PC-3 (cell line): Measurements from ENCODE around the gene HTR3B. TPM values are rescaled to one million over a fixed set of nuclear protein-coding genes. Genes with fewer than 3 reads are reported as not detected.

Experiments used
- ATAC-seq: fragments of 200-7000 bp; cut with Tn5 transposase; 2 replicates; pipeline ENCODE4 v1.9.1; 2020; ENCODE audit warnings: mild to moderate bottlenecking, moderate library complexity
- Bru-seq: library from RNA; stranded (reverse); fragments of 400-500 nt; gene quantifications from one replicate; lab custom pipeline; 2021; lab: Mats Ljungman, UMichigan
- BruChase-seq, 2 experiments: library from RNA; stranded (reverse); fragments of 400-500 nt; gene quantifications; one replicate each; lab custom pipeline; 2021; lab: Mats Ljungman, UMichigan
- BruUV-seq: library from RNA; stranded (reverse); fragments of 400-500 nt; replicated peaks from 2 replicates; lab custom pipeline; 2021; lab: Mats Ljungman, UMichigan
- CTCF ChIA-PET: fragments of 300-600 bp; sonication (Branson Sonifier 250); formaldehyde crosslinking; loops from one replicate; lab custom pipeline; 2022; ENCODE audit warnings: antibody characterized with exemption; lab: Charles Lee
- POLR2A ChIA-PET: fragments of 300-600 bp; sonication (Branson Sonifier 250); formaldehyde crosslinking; loops from one replicate; lab custom pipeline; 2022; ENCODE audit warnings: antibody characterized with exemption; ENCODE audit not compliant: unreplicated experiment; lab: Charles Lee
- DNase-seq: peaks from one replicate; pipeline ENCODE4 v3.0.0-alpha.2; 2015
- H2AFZ ChIP-seq: fragments of 300-600 bp; sonication (generic); 2 replicates; pipeline ENCODE4 v1.6.0; 2016; ENCODE audit warnings: antibody characterized with exemption, low read length
- H3F3A ChIP-seq: fragments of 300-600 bp; sonication (generic); one replicate; pipeline ENCODE4 v1.6.0; 2017; ENCODE audit warnings: antibody characterized with exemption, low read length, control low read depth, mild to moderate bottlenecking; ENCODE audit not compliant: unreplicated experiment
- H3K27ac ChIP-seq: fragments of 300-600 bp; sonication (generic); 2 replicates; pipeline ENCODE4 v1.5.1; 2016; ENCODE audit warnings: mild to moderate bottlenecking, low read length
- H3K27me3 ChIP-seq: fragments of 300-600 bp; sonication (generic); 2 replicates; pipeline ENCODE4 v1.6.1; 2016; ENCODE audit warnings: low read length, mixed read lengths
- H3K36me3 ChIP-seq: fragments of 300-600 bp; sonication (generic); 2 replicates; pipeline ENCODE4 v1.6.1; 2016; ENCODE audit warnings: low read depth, mixed run types, low read length, mixed read lengths
- H3K4me1 ChIP-seq: fragments of 300-600 bp; sonication (generic); 2 replicates; pipeline ENCODE4 v1.5.1; 2016; ENCODE audit warnings: low read length; ENCODE audit not compliant: insufficient read depth
- H3K4me2 ChIP-seq: fragments of 300-600 bp; sonication (generic); 2 replicates; pipeline ENCODE4 v1.6.0; 2016; ENCODE audit warnings: low read length
- H3K4me3 ChIP-seq: fragments of 300-600 bp; sonication (generic); 2 replicates; pipeline ENCODE4 v1.5.1; 2016; ENCODE audit warnings: mild to moderate bottlenecking, low read length, mixed read lengths
- H3K79me2 ChIP-seq: fragments of 300-600 bp; sonication (generic); 2 replicates; pipeline ENCODE4 v1.6.1; 2017; ENCODE audit warnings: low read length, mixed read lengths
- H3K9ac ChIP-seq: fragments of 300-600 bp; sonication (generic); 2 replicates; pipeline ENCODE4 v1.6.0; 2016; ENCODE audit warnings: mild to moderate bottlenecking, low read length
- H3K9me2 ChIP-seq: fragments of 300-600 bp; sonication (generic); replicated peaks from 2 replicates; pipeline ENCODE4 v1.6.1; 2016; ENCODE audit warnings: mixed run types, low read length, mixed read lengths
- H3K9me3 ChIP-seq: fragments of 300-600 bp; sonication (generic); 2 replicates; pipeline ENCODE4 v1.6.1; 2016; ENCODE audit warnings: low read length, mixed read lengths
- H4K20me1 ChIP-seq: fragments of 300-600 bp; sonication (generic); 2 replicates; pipeline ENCODE4 v1.6.1; 2016; ENCODE audit warnings: low read length, mixed read lengths
- CTCF ChIP-seq: fragments of 300-600 bp; sonication (generic); conservative IDR thresholded peaks from 2 replicates; pipeline ENCODE4 v1.5.1; 2017; ENCODE audit warnings: antibody characterized with exemption, low read depth, mild to moderate bottlenecking, low read length
- EZH2 ChIP-seq: fragments of 300-600 bp; sonication (generic); IDR thresholded peaks from one replicate; pipeline ENCODE4 v1.6.1; 2017; ENCODE audit warnings: antibody characterized with exemption, mild to moderate bottlenecking, low read length; ENCODE audit not compliant: unreplicated experiment
- EZH2phosphoT487 ChIP-seq: fragments of 300-600 bp; sonication (generic); IDR thresholded peaks from 2 replicates; pipeline ENCODE4 v1.6.1; 2018; ENCODE audit warnings: mild to moderate bottlenecking, antibody characterized with exemption, low read length, borderline replicate concordance
- intact Hi-C: fragments of 100-400 bp; cut with micrococcal nuclease; formaldehyde crosslinking; loops from 2 replicates; pipeline ENCODE4 v1.9.0; 2023
- long read RNA-seq: library from polyadenylated mRNA; unstranded; transcript quantifications from one replicate; pipeline ENCODE4 v2.0.0, GENCODE V29; 2021; ENCODE audit not compliant: unreplicated experiment
- total RNA-seq: library from RNA; depleted of rRNA; stranded (reverse); fragments of >200 nt; gene quantifications from 2 replicates; pipeline ENCODE4 v1.2.3, GENCODE V29; 2014; rRNA removed

HTR3B gene
- not detected in 2 replicates for total RNA-seq
- not detected for Bru-seq, nascent RNA
- BruChase-seq, experiment 1, labeled RNA remaining after a 6-hour chase = percentile 2 among the genes with signal in this experiment
- BruChase-seq, experiment 2, labeled RNA remaining after a 2-hour chase = percentile 7 among the genes with signal in this experiment
- long read RNA-seq = 0 reads

- DNase-seq = no peak
- CTCF ChIA-PET = no interaction called here
These were observed at the start of gene HTR3B for GRCh38 chr11:113904379-113905101. Gene HTR3B (plus strand): TSS chr11:113904796. CDS start chr11:113904934, 138 bp downstream.

GRCh38 chr11:113855803-113856202, 48.8 kb upstream of the HTR3B start:
- no TSS peak for BruUV-seq
- POLR2A ChIA-PET = no interaction called here
- no peaks in the 10 kb centered on the region for H3F3A ChIP-seq
- no peak for TF ChIP-seq EZH2phosphoT487
- TF ChIP-seq EZH2 = no peak
- no peak for TF ChIP-seq CTCF
- H3K9me2 ChIP-seq = no peaks in the 10 kb centered on the region
- H3K27ac ChIP-seq = no peak overlapping the region
- no peaks in the 10 kb centered on the region for H3K27me3 ChIP-seq
- CTCF ChIA-PET = no interaction called here
- no peak overlapping the region for H3K9ac ChIP-seq
- no peak overlapping the region for H3K4me2 ChIP-seq
- no peaks in the 10 kb centered on the region for H3K4me1 ChIP-seq
- no peaks in the 10 kb centered on the region for H4K20me1 ChIP-seq
- intact Hi-C loops = no loop called here
- peaks cover 17% of the 10 kb centered on the region for H3K79me2 ChIP-seq
- H3K4me3 ChIP-seq = no peak overlapping the region
- DNase-seq = no peak
- no peak overlapping the region for H2AFZ ChIP-seq
- ATAC-seq = no peak
- H3K36me3 ChIP-seq = peaks cover 7% of the 10 kb centered on the region
- no peaks in the 10 kb centered on the region for H3K9me3 ChIP-seq

More at GRCh38 chr11:113904379-113905101, at the start of gene HTR3B:
- no peaks in the 10 kb centered on the region for H4K20me1 ChIP-seq
- H3K9me3 ChIP-seq = no peaks in the 10 kb centered on the region
- no peaks in the 10 kb centered on the region for H3F3A ChIP-seq
- no peak for ATAC-seq
- no peak within 1 kb of the TSS for H3K27ac ChIP-seq
- peaks cover 63% of the 10 kb centered on the region for H3K27me3 ChIP-seq
- H2AFZ ChIP-seq = no peak within 1 kb of the TSS
- BruUV-seq = no TSS peak
- peaks cover 13% of the 10 kb centered on the region; the same call in 1 of the 2 replicates for H3K4me1 ChIP-seq
- H3K36me3 ChIP-seq = no peaks in the 10 kb centered on the region
- H3K4me3 ChIP-seq = no peak within 1 kb of the TSS
- POLR2A ChIA-PET = no interaction called here
- H3K4me2 ChIP-seq = 0 out of 2 replicates have a peak within 1 kb of the TSS, but pooled peaks have one; percentile 19
- H3K9me2 ChIP-seq = no peaks in the 10 kb centered on the region
- no peak within 1 kb of the TSS for H3K9ac ChIP-seq
- H3K79me2 ChIP-seq = no peaks in the 10 kb centered on the region
- no peak for TF ChIP-seq EZH2phosphoT487
- TF ChIP-seq CTCF = no peak
- intact Hi-C loops = no loop called here
